ENCODE data around the gene ATP6V1B1. TPM values are rescaled to one million over a fixed set of nuclear protein-coding genes. Genes with fewer than 3 reads are reported as not detected.

Gene ATP6V1B1
- polyA plus RNA-seq, 1 donor (not counting 4 experiments of a cell fraction or from before 2014, with no cell fraction given), result not detected

GRCh38 chr2:70921839-70922234 is 13.9 kb upstream of the ATP6V1B1 start:
- Histone ChIP-seq H3K27ac (ENCODE audit: control insufficient read depth, insufficient read depth, low read length) (no peak overlapping the region), H2AFZ (ENCODE audit: control insufficient read depth, low read length) (no peak overlapping the region), H3K4me1 (ENCODE audit: control insufficient read depth, extremely low read depth, insufficient read depth, low read length) (no peaks in the 10 kb centered on the region), H3K9me1 (ENCODE audit: control insufficient read depth, extremely low read depth, insufficient read depth, low read length) (no peaks in the 10 kb centered on the region), H3K9me3 (ENCODE audit: control insufficient read depth, low read depth, low read length) (no peaks in the 10 kb centered on the region), H4K20me1 (ENCODE audit: control insufficient read depth, extremely low read depth, insufficient read depth, low read length) (no peaks in the 10 kb centered on the region), H3K36me3 (ENCODE audit: control insufficient read depth in 2 of 2, extremely low read depth in 1 of 2, insufficient read depth in 2 of 2, low read length in 2 of 2) (no peaks in the 10 kb centered on the region), H3K4me3 (ENCODE audit: control insufficient read depth in 2 of 3, extremely low read depth in 1 of 3, insufficient read depth in 2 of 3, low read depth in 1 of 3, low read length in 3 of 3) (no peak overlapping the region), H3K4me2 (ENCODE audit: control insufficient read depth, extremely low read depth, insufficient read depth, low read depth, low read length) (no peak overlapping the region), H3K27me3 (ENCODE audit: control insufficient read depth, extremely low read depth, insufficient read depth, low read length) (no peaks in the 10 kb centered on the region), H3K79me2 (ENCODE audit: control insufficient read depth, insufficient read depth, low read length) (no peaks in the 10 kb centered on the region), H3K9ac (ENCODE audit: control insufficient read depth, extremely low read depth, insufficient read depth, low read length) (no peak overlapping the region)
- dilution Hi-C loops (cut with MboI; ENCODE audit: extremely low pct_ligation_motif_present, low sequenced_read_pairs), result no loop called here
- DNase-seq (ENCODE audit: low read depth, low spot score) (no peak), FAIRE-seq (no peak)
- TF ChIP-seq CTCF (optimal IDR thresholded peaks at IDR 0.05 in 1 of 3, IDR thresholded peaks at IDR 0.05 in 1 of 3, conservative IDR thresholded peaks at IDR 0.05 in 1 of 3; ENCODE audit: extremely low read depth in 1 of 3, insufficient read depth in 2 of 3, low read length in 3 of 3), result no peak
- TF ChIP-seq EZH2 (IDR thresholded peaks at IDR 0.05; ENCODE audit: low read length), result no peak

- Histone ChIP-seq H3K79me2 (ENCODE audit: control insufficient read depth, insufficient read depth, low read length) (no peaks in the 10 kb centered on the region), H3K4me1 (ENCODE audit: control insufficient read depth, extremely low read depth, insufficient read depth, low read length) (no peaks in the 10 kb centered on the region), H3K36me3 (ENCODE audit: control insufficient read depth in 2 of 2, extremely low read depth in 1 of 2, insufficient read depth in 2 of 2, low read length in 2 of 2) (no peaks in the 10 kb centered on the region), H3K27me3 (ENCODE audit: control insufficient read depth, extremely low read depth, insufficient read depth, low read length) (peaks cover 6% of the 10 kb centered on the region), H2AFZ (ENCODE audit: control insufficient read depth, low read length) (no peak overlapping the region), H3K9ac (ENCODE audit: control insufficient read depth, extremely low read depth, insufficient read depth, low read length) (no peak overlapping the region), H3K27ac (ENCODE audit: control insufficient read depth, insufficient read depth, low read length) (no peak overlapping the region), H3K9me1 (ENCODE audit: control insufficient read depth, extremely low read depth, insufficient read depth, low read length) (no peaks in the 10 kb centered on the region), H4K20me1 (ENCODE audit: control insufficient read depth, extremely low read depth, insufficient read depth, low read length) (no peaks in the 10 kb centered on the region), H3K4me3 (ENCODE audit: control insufficient read depth in 2 of 3, extremely low read depth in 1 of 3, insufficient read depth in 2 of 3, low read depth in 1 of 3, low read length in 3 of 3) (no peak overlapping the region), H3K9me3 (ENCODE audit: control insufficient read depth, low read depth, low read length) (no peaks in the 10 kb centered on the region), H3K4me2 (ENCODE audit: control insufficient read depth, extremely low read depth, insufficient read depth, low read depth, low read length) (no peak overlapping the region)
- FAIRE-seq (no peak), DNase-seq (ENCODE audit: low read depth, low spot score) (no peak)
- no peak for TF ChIP-seq EZH2 (IDR thresholded peaks at IDR 0.05; ENCODE audit: low read length)
- no peak for TF ChIP-seq CTCF (optimal IDR thresholded peaks at IDR 0.05 in 1 of 3, IDR thresholded peaks at IDR 0.05 in 1 of 3, conservative IDR thresholded peaks at IDR 0.05 in 1 of 3; ENCODE audit: extremely low read depth in 1 of 3, insufficient read depth in 2 of 3, low read length in 3 of 3)
- dilution Hi-C loops (cut with MboI; ENCODE audit: extremely low pct_ligation_motif_present, low sequenced_read_pairs), result no loop called here
Measured at GRCh38 chr2:70922235-70923234, 13.2 kb upstream of the ATP6V1B1 start.

Measured in keratinocyte (primary cell).